Measurements from ENCODE around the gene EVL. TPM values are rescaled to one million over a fixed set of nuclear protein-coding genes. Genes with fewer than 3 reads are reported as not detected.

Gene EVL
- total RNA-seq, 2 donors from 2014 or later: 53.1 to 102 TPM

DNA sequence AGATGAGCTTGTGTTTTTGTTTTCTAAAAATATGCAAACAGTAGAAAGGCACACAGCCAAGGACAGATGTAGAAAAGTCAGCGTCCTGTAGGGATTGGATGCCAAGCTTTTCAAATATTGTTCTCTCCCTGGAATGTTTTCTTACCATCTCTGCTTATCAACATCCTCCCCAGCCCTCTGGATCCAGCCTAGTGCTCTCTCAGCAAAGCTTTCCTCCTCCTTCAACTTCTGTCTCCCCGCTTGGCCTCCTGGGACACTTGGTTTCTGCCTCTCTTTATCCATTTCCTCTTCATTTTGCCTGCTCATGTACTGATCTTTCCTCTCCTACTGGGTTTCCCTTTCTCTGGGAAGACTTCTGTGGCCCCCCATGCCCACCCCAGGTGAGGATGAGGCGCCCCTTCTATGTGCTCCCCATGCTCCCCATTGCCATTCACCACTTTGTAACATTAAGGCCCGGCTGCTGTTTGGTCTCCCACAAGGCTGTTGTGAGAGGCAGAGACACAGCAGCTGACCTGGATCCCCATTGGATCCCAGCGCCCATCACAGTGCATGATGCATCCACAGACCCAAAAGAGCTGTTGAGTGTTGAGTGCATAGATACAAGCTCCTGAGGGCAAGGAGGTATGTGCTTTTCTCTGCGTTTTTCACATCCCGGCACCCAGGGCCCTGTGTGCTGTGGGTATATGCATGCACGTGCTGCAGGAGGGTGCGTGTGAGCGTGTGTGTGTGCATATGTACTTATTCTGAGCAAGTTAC, 38.2 kb downstream of the EVL start:
- TF ChIP-seq, protein P1, sequence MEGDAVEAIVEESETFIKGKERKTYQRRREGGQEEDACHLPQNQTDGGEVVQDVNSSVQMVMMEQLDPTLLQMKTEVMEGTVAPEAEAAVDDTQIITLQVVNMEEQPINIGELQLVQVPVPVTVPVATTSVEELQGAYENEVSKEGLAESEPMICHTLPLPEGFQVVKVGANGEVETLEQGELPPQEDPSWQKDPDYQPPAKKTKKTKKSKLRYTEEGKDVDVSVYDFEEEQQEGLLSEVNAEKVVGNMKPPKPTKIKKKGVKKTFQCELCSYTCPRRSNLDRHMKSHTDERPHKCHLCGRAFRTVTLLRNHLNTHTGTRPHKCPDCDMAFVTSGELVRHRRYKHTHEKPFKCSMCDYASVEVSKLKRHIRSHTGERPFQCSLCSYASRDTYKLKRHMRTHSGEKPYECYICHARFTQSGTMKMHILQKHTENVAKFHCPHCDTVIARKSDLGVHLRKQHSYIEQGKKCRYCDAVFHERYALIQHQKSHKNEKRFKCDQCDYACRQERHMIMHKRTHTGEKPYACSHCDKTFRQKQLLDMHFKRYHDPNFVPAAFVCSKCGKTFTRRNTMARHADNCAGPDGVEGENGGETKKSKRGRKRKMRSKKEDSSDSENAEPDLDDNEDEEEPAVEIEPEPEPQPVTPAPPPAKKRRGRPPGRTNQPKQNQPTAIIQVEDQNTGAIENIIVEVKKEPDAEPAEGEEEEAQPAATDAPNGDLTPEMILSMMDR (IDR thresholded peaks at IDR 0.05): no peak
- H3K4me1 ChIP-seq (ENCODE audit: control insufficient read depth in 1 of 2, low read depth in 2 of 2): peaks cover 22 to 47% of the 10 kb centered on the region in 2 donors
- no peaks in the 10 kb centered on the region for H3K27me3 ChIP-seq (replicated peaks; ENCODE audit: insufficient read depth)
- H3K4me3 ChIP-seq: no peak overlapping the region
- no peaks in the 10 kb centered on the region for H3K36me3 ChIP-seq
- DNase-seq (ENCODE audit: low spot score): no peak
- no peak for ATAC-seq (ENCODE audit: insufficient number of reproducible peaks, low FRiP score, low read depth)
- H3K9me3 ChIP-seq: no peaks in the 10 kb centered on the region
- H3K27ac ChIP-seq: peak overlapping the region; percentile 52 to 62

DNA sequence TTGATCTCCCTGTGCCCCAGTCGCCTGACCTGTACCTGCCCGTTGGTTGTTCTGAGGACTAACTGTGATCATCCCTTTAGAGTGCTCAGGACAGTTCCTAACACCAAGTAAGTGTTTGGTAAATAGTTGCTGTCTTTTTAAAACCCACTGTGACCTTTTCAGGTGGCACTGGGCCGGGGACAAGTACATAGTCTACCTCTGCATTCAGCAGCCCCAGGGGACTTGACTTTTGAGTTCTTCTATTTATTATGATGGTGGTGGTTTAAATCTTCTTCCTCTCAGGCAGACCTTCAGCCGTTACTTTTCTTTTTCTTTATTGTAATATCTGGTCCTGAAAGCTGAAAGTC, 38.8 kb downstream of the EVL start:
- ATAC-seq (ENCODE audit: insufficient number of reproducible peaks, low FRiP score, low read depth): no peak
- DNase-seq (ENCODE audit: low spot score): no peak

DNA sequence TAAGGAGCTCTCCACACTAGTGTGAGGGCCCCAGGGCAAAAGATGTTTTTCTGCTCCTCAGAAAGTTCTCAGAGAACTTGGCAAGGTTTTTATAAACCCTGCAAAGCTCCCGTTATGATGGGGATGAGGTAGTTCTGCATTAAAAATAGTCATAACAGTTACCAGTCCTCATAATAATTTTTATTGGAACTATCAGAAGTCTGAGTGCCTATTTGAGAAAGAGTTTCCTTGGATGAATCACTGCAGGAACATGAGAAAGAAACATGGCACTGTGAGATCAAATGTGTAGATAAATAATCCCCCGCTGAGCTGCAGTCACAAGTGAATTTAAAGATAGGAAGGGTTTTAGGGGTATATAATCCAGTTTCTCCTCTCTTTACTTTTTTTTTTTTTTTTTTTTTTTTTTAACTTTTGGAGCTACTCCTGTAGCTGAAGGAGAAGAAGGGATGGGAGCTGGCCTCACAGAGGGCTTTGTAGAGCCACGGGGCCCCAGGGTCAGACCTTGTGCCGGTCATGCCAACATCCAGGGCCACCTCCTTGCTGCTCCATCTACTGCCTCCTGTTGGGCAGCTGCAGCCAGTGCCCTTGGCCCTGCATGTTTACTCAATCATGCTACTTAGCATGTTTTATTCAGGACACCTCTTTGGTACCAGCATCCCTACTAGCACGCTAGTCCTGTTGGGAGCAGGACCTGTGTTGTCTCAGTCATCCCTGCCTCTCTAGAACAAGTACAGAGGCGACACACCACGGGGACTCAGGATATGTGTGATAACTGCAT, 39.5 kb downstream of the EVL start:
- no peak overlapping the region for H3K4me3 ChIP-seq
- no peaks in the 10 kb centered on the region for H3K27me3 ChIP-seq (replicated peaks; ENCODE audit: insufficient read depth)
- no peaks in the 10 kb centered on the region for H3K36me3 ChIP-seq
- peaks cover 22 to 55% of the 10 kb centered on the region in 2 donors for H3K4me1 ChIP-seq (ENCODE audit: control insufficient read depth in 1 of 2, low read depth in 2 of 2)
- DNase-seq (ENCODE audit: low spot score) (no peak), ATAC-seq (ENCODE audit: insufficient number of reproducible peaks, low FRiP score, low read depth) (peak; percentile 38)
- peak overlapping the region; percentile 52 to 62 for H3K27ac ChIP-seq
- H3K9me3 ChIP-seq: no peaks in the 10 kb centered on the region
- TF ChIP-seq, protein P1 (IDR thresholded peaks at IDR 0.05): no peak

More for the DNA sequence above, 38.8 kb downstream of the EVL start:
- no peaks in the 10 kb centered on the region for H3K36me3 ChIP-seq
- no peaks in the 10 kb centered on the region for H3K27me3 ChIP-seq (replicated peaks; ENCODE audit: insufficient read depth)
- H3K4me1 ChIP-seq (ENCODE audit: control insufficient read depth in 1 of 2, low read depth in 2 of 2): peaks cover 22 to 52% of the 10 kb centered on the region in 2 donors
- H3K9me3 ChIP-seq: no peaks in the 10 kb centered on the region
- H3K27ac ChIP-seq: peak overlapping the region; percentile 52 to 62
- H3K4me3 ChIP-seq: no peak overlapping the region
- TF ChIP-seq, protein P1 (IDR thresholded peaks at IDR 0.05): no peak

DNA sequence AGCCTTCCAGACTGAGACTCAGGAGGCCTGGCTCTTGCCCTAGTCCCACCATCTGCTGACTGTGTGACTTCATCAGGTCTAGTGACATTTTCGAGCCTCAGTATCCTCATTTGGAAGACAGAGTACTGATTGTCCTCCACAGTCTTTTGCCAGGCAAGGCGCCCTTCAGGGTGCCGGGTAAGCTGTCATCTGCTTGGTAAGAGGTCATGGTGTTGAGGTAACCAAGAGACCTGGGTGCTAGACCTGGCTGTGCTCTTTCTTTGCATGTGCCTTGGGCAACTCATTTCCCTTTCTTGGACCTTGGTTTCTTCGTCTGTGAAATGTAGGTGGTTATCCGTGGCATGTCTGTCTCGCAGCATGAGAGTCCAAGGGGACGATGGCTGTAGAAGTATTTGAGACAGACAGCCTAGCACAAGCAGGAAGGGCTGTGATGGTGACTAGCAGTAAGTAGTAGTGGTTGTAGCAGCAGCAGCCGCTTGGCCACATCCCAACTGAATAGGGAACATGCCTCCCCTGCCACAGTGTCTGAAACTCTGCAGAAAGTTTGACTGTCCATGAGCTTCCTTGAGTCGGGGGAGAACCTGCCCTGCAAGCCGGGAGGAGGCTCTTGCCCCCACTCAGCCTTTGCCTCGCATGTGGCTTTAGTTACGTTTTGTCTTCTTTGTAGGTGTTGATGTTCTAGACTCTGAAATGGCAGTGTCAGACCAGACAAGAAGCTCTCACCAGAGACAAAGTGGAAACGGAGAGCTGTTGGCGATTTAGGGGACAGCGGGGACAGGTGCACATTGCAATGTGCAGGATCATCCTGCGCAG, 40.3 kb downstream of the EVL start:
- no peaks in the 10 kb centered on the region for H3K36me3 ChIP-seq
- no peaks in the 10 kb centered on the region for H3K9me3 ChIP-seq
- peak overlapping the region; percentile 52 to 62 for H3K27ac ChIP-seq
- H3K27me3 ChIP-seq (replicated peaks; ENCODE audit: insufficient read depth): no peaks in the 10 kb centered on the region
- H3K4me3 ChIP-seq: no peak overlapping the region
- peaks cover 22 to 55% of the 10 kb centered on the region in 2 donors for H3K4me1 ChIP-seq (ENCODE audit: control insufficient read depth in 1 of 2, low read depth in 2 of 2)
- no peak for ATAC-seq (ENCODE audit: insufficient number of reproducible peaks, low FRiP score, low read depth)
- no peak for DNase-seq (ENCODE audit: low spot score)
- TF ChIP-seq, protein P1 (IDR thresholded peaks at IDR 0.05): no peak

Measured in thoracic aorta (tissue), 2 donors.